Fibroblast of lung (primary cell): ENCODE measurements around the gene MYL4. TPM values are rescaled to one million over a fixed set of nuclear protein-coding genes. Genes with fewer than 3 reads are reported as not detected.

ENCODE experiments used
- DNase-seq, 2 donors: peaks; one replicate each; pipeline versions ENCODE4 v3.0.0 to v3.0.0-alpha.2; 2010; ENCODE audit warnings: low read depth in 2 of 2
- H2AFZ ChIP-seq: 2 replicates; pipeline ENCODE4 v1.5.1; 2012; ENCODE audit warnings: low read length, control low read depth, inconsistent platforms
- H3K27ac ChIP-seq: 2 replicates; pipeline ENCODE4 v1.5.1; 2011; ENCODE audit warnings: low read length, control low read depth; ENCODE audit not compliant: insufficient read depth
- H3K27me3 ChIP-seq: 2 replicates; pipeline ENCODE4 v1.5.1; 2011; ENCODE audit warnings: mild to moderate bottlenecking, low read length; ENCODE audit not compliant: control insufficient read depth, insufficient read depth
- H3K36me3 ChIP-seq: 2 replicates; pipeline ENCODE4 v1.5.1; 2011; ENCODE audit warnings: low read length; ENCODE audit not compliant: control insufficient read depth, insufficient read depth
- H3K4me1 ChIP-seq: 2 replicates; pipeline ENCODE4 v1.5.1; 2011; ENCODE audit warnings: low read length; ENCODE audit not compliant: control insufficient read depth, insufficient read depth; ENCODE audit errors: extremely low read depth
- H3K4me2 ChIP-seq: 2 replicates; pipeline ENCODE4 v1.5.1; 2011; ENCODE audit warnings: low read length, control low read depth; ENCODE audit not compliant: insufficient read depth; ENCODE audit errors: extremely low read depth
- H3K4me3 ChIP-seq, 4 experiments: fragments of 200-600 bp in 1 of 4; sonication (generic) in 1 of 4; replicated peaks in 1 of 4; 2 replicates each; pipeline ENCODE4 v1.5.1; 2011 to 2016; ENCODE audit warnings: low read length in 4 of 4, low read depth in 3 of 4, mild to moderate bottlenecking in 3 of 4, control low read depth in 2 of 4, inconsistent platforms in 1 of 4, mixed read lengths in 1 of 4; ENCODE audit not compliant: insufficient read depth in 1 of 4; ENCODE audit errors: control extremely low read depth in 1 of 4
- H3K79me2 ChIP-seq: 2 replicates; pipeline ENCODE4 v1.5.1; 2012; ENCODE audit warnings: mild to moderate bottlenecking, low read length, inconsistent platforms; ENCODE audit not compliant: control insufficient read depth, insufficient read depth
- H3K9ac ChIP-seq: 2 replicates; pipeline ENCODE4 v1.5.1; 2011; ENCODE audit warnings: mild to moderate bottlenecking, low read length, control low read depth; ENCODE audit not compliant: insufficient read depth
- H3K9me3 ChIP-seq: 2 replicates; pipeline ENCODE4 v1.5.1; 2012; ENCODE audit warnings: low read depth, low read length; ENCODE audit not compliant: control insufficient read depth, insufficient read depth
- H4K20me1 ChIP-seq: 2 replicates; pipeline ENCODE4 v1.5.1; 2011; ENCODE audit warnings: low read length; ENCODE audit not compliant: control insufficient read depth, insufficient read depth; ENCODE audit errors: extremely low read depth
- CTCF ChIP-seq, 2 donors: IDR thresholded peaks in 1 of 2; conservative IDR thresholded peaks in 1 of 2; 1 replicate in 1 of 2; 2 replicates in 1 of 2; pipeline ENCODE4 v1.5.1; 2011 to 2012; ENCODE audit warnings: low read length in 2 of 2, control low read depth in 1 of 2, inconsistent platforms in 1 of 2, low read depth in 1 of 2, mild to moderate bottlenecking in 1 of 2
- EZH2 ChIP-seq: IDR thresholded peaks from 2 replicates; pipeline ENCODE4 v1.5.1; 2012; ENCODE audit warnings: low read length, control low read depth, mild to moderate bottlenecking; ENCODE audit errors: missing control alignments
- polyA plus RNA-seq, 2 donors: library from polyadenylated mRNA; depleted of rRNA in 1 of 2; stranded (reverse) in 1 of 2; unstranded in 1 of 2; fragments of >200 nt; gene quantifications; 2 replicates each; pipeline ENCODE4 v1.2.1, GENCODE V29; 2011 to 2012; ENCODE audit warnings: missing spikeins in 1 of 2
- total RNA-seq: library from RNA; depleted of rRNA; stranded (reverse); fragments of >200 nt; gene quantifications from 2 replicates; pipeline ENCODE4 v1.2.1, GENCODE V29; 2014

The MYL4 gene
- total and polyA plus RNA-seq, 2 donors (not counting 1 experiment from before 2014, with no cell fraction given), result 1.3 TPM; not detected in 1

- no peaks in the 10 kb centered on the region for H3K9me3 ChIP-seq
- H3K4me1 ChIP-seq, result no peaks in the 10 kb centered on the region
- H3K27me3 ChIP-seq, result no peaks in the 10 kb centered on the region
- peak in 1 of 2 donors; percentile 53 for DNase-seq
- no peaks in the 10 kb centered on the region for H3K36me3 ChIP-seq
- no peaks in the 10 kb centered on the region for H3K79me2 ChIP-seq
- no peak for TF ChIP-seq CTCF (conservative IDR thresholded peaks at IDR 0.05 in 1 of 2, IDR thresholded peaks at IDR 0.05 in 1 of 2; ENCODE audit: low read depth in 1 of 2, low read length in 2 of 2)
- TF ChIP-seq EZH2, result no peak
- no peak overlapping the region for H2AFZ ChIP-seq
- H3K4me2 ChIP-seq, result no peak overlapping the region
- no peak overlapping the region for H3K4me3 ChIP-seq
- no peak overlapping the region for H3K27ac ChIP-seq
- H4K20me1 ChIP-seq, result no peaks in the 10 kb centered on the region
- H3K9ac ChIP-seq, result no peak overlapping the region
These were observed 37.0 kb downstream of the MYL4 start for GRCh38 chr17:47246120-47246519.

GRCh38 chr17:47250855-47251254, 41.7 kb downstream of the MYL4 start:
- H3K79me2 ChIP-seq, result no peaks in the 10 kb centered on the region
- H3K4me2 ChIP-seq, result no peak overlapping the region
- no peak overlapping the region for H3K27ac ChIP-seq
- H3K9me3 ChIP-seq, result no peaks in the 10 kb centered on the region
- TF ChIP-seq CTCF (conservative IDR thresholded peaks at IDR 0.05 in 1 of 2, IDR thresholded peaks at IDR 0.05 in 1 of 2; ENCODE audit: low read depth in 1 of 2, low read length in 2 of 2), result no peak
- no peak for TF ChIP-seq EZH2
- DNase-seq, result no peak
- H2AFZ ChIP-seq, result no peak overlapping the region
- H3K4me3 ChIP-seq, result no peak overlapping the region
- no peaks in the 10 kb centered on the region for H3K36me3 ChIP-seq
- no peaks in the 10 kb centered on the region for H3K27me3 ChIP-seq
- H4K20me1 ChIP-seq, result no peaks in the 10 kb centered on the region
- H3K4me1 ChIP-seq, result no peaks in the 10 kb centered on the region
- H3K9ac ChIP-seq, result no peak overlapping the region

GRCh38 chr17:47251421-47251940, 42.3 kb downstream of the MYL4 start:
- no peak overlapping the region for H3K4me2 ChIP-seq
- no peaks in the 10 kb centered on the region for H4K20me1 ChIP-seq
- no peak overlapping the region for H3K27ac ChIP-seq
- no peaks in the 10 kb centered on the region for H3K4me1 ChIP-seq
- H3K79me2 ChIP-seq, result no peaks in the 10 kb centered on the region
- H3K9me3 ChIP-seq, result no peaks in the 10 kb centered on the region
- H3K4me3 ChIP-seq, result no peak overlapping the region
- H2AFZ ChIP-seq, result no peak overlapping the region
- TF ChIP-seq CTCF (conservative IDR thresholded peaks at IDR 0.05 in 1 of 2, IDR thresholded peaks at IDR 0.05 in 1 of 2; ENCODE audit: low read depth in 1 of 2, low read length in 2 of 2) (no peak), EZH2 (no peak)
- H3K36me3 ChIP-seq, result no peaks in the 10 kb centered on the region
- DNase-seq, result no peak
- no peak overlapping the region for H3K9ac ChIP-seq
- no peaks in the 10 kb centered on the region for H3K27me3 ChIP-seq
